ENCODE results near the gene RNF17. TPM values are rescaled to one million over a fixed set of nuclear protein-coding genes. Genes with fewer than 3 reads are reported as not detected.

Gene RNF17
- total and polyA plus RNA-seq, 2 of the 8 experiments (the other 6 are each of a cell fraction or from before 2014, with no cell fraction given) = not detected

DNA sequence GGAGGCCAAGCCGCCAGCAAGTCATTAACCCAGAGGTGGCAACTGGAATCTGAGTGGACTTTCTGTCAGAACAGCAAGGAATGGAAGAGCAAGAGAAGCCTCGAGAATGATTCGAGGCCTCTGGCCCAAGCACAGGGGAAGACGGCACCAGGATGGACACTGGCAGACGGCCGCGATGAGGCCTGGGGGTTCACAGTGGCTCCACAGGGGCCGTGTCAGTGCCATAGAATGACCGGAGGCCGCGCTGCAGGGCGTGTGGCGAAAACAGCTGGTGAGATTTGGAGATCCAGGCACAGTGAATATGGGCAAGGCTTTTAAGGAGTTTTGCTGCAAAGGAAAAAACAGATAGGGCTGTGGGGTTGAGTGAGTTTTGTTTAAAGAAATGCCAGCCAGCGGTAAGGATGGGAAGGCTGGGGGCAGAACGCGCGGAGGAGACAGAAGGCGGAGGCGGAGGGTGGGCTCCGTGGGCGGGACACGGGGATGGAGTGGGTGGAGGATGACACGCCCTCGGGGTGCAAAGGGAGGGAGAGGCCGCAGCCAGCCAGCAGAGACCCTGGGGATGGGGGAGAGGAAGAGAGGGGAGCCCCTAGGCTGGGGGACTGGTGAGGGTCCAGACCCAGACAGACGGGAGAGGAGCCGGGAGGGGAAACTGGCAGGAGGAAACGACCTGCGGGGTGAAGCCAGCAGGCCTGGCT, 130.5 kb downstream of the RNF17 start:
- peaks cover 0 to 40% (median 20%) of the 10 kb centered on the region in 4 experiments; a peak in 6 of 8 replicates for H3K36me3 ChIP-seq (ENCODE audit: control insufficient read depth in 2 of 4, insufficient read depth in 4 of 4, low read length in 3 of 4)
- TF ChIP-seq ZNF274 (IDR thresholded peaks at IDR 0.05; ENCODE audit: borderline replicate concordance, extremely low read depth, low read length) (no peak), KDM5A (IDR thresholded peaks at IDR 0.05; ENCODE audit: low read length) (no peak), EGR1 (IDR thresholded peaks at IDR 0.05; ENCODE audit: borderline replicate concordance, low read depth, low read length) (no peak), ASH2L (IDR thresholded peaks at IDR 0.05; ENCODE audit: low read length) (no peak), CTBP2 (IDR thresholded peaks at IDR 0.05; ENCODE audit: borderline replicate concordance, insufficient read depth, insufficient read length, low read length) (no peak), CBX5 (IDR thresholded peaks at IDR 0.05; ENCODE audit: low read depth, low read length) (no peak), SP1 (IDR thresholded peaks at IDR 0.05; ENCODE audit: low read depth, low read length) (no peak), MAFK (IDR thresholded peaks at IDR 0.05; ENCODE audit: low read depth, low read length) (no peak), RXRA (IDR thresholded peaks at IDR 0.05; ENCODE audit: insufficient read depth, low read depth, low read length) (no peak), SIX5 (IDR thresholded peaks at IDR 0.05; ENCODE audit: low read depth, low read length) (no peak)
- TF ChIP-seq, protein P1, sequence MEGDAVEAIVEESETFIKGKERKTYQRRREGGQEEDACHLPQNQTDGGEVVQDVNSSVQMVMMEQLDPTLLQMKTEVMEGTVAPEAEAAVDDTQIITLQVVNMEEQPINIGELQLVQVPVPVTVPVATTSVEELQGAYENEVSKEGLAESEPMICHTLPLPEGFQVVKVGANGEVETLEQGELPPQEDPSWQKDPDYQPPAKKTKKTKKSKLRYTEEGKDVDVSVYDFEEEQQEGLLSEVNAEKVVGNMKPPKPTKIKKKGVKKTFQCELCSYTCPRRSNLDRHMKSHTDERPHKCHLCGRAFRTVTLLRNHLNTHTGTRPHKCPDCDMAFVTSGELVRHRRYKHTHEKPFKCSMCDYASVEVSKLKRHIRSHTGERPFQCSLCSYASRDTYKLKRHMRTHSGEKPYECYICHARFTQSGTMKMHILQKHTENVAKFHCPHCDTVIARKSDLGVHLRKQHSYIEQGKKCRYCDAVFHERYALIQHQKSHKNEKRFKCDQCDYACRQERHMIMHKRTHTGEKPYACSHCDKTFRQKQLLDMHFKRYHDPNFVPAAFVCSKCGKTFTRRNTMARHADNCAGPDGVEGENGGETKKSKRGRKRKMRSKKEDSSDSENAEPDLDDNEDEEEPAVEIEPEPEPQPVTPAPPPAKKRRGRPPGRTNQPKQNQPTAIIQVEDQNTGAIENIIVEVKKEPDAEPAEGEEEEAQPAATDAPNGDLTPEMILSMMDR (IDR thresholded peaks at IDR 0.05; ENCODE audit: control extremely low read depth in 1 of 3, insufficient read depth in 1 of 3, low read depth in 1 of 3, low read length in 3 of 3) = no peak

More for the DNA sequence above, 130.5 kb downstream of the RNF17 start:
- Histone ChIP-seq H3K27ac (ENCODE audit: low read depth, low read length) (no peak overlapping the region), H3K9ac (replicated peaks in 1 of 4; ENCODE audit: extremely low read depth in 1 of 4, low read depth in 3 of 4, low read length in 3 of 4) (no peak overlapping the region), H3K18ac (ENCODE audit: extremely low read depth, low read length) (no peak overlapping the region), H4K91ac (replicated peaks; ENCODE audit: insufficient read length, low read length) (no peak overlapping the region), H2AFZ (ENCODE audit: low read length) (no peak overlapping the region), H3K4me3 (ENCODE audit: extremely low read depth in 1 of 4, insufficient read depth in 2 of 4, low read depth in 3 of 4, low read length in 4 of 4) (no peak overlapping the region), H3K4me2 (ENCODE audit: insufficient read depth in 1 of 2, low read depth in 2 of 2, low read length in 2 of 2) (no peak overlapping the region), H3K79me1 (ENCODE audit: low read depth, low read length) (no peaks in the 10 kb centered on the region), H3K4ac (replicated peaks; ENCODE audit: insufficient read length, low read depth, low read length) (no peak overlapping the region), H2BK12ac (ENCODE audit: low read depth, low read length) (no peak overlapping the region), H2BK5ac (ENCODE audit: low read depth, low read length) (no peak overlapping the region; the same call in 1 of the 2 replicates), H3K4me1 (replicated peaks in 1 of 4; ENCODE audit: control insufficient read depth in 3 of 4, insufficient read depth in 4 of 4, low read length in 3 of 4) (no peaks in the 10 kb centered on the region; a peak in 1 of 7 replicates), H2BK15ac (ENCODE audit: low read length) (no peak overlapping the region), H4K8ac (ENCODE audit: extremely low read depth, insufficient read depth, low read length) (peak overlapping the region; percentile 85), H4K5ac (ENCODE audit: insufficient read length, low read depth, low read length) (no peak overlapping the region), H4K20me1 (replicated peaks in 1 of 2; ENCODE audit: control insufficient read depth in 1 of 2, insufficient read depth in 2 of 2, low read length in 2 of 2) (peaks cover 3 to 6% of the 10 kb centered on the region in 2 experiments), H3K14ac (ENCODE audit: insufficient read length) (no peak overlapping the region), H2AK5ac (ENCODE audit: low read depth, low read length) (no peak overlapping the region), H3K79me2 (ENCODE audit: control insufficient read depth in 1 of 2, insufficient read depth in 2 of 2, low read length in 2 of 2) (no peaks in the 10 kb centered on the region), H3K27me3 (replicated peaks in 1 of 4; ENCODE audit: control insufficient read depth in 3 of 4, extremely low read depth in 1 of 4, insufficient read depth in 3 of 4, low read length in 3 of 4) (no peaks in the 10 kb centered on the region), H3K56ac (replicated peaks; ENCODE audit: insufficient read length, low read depth, low read length) (no peak overlapping the region), H3K23me2 (ENCODE audit: low read depth, low read length) (no peaks in the 10 kb centered on the region), H2BK20ac (ENCODE audit: low read length) (no peak overlapping the region), H3K9me3 (ENCODE audit: insufficient read depth in 2 of 2, low read depth in 1 of 2, low read length in 1 of 2) (no peaks in the 10 kb centered on the region), H3K23ac (ENCODE audit: insufficient read length) (no peak overlapping the region), H2BK120ac (replicated peaks; ENCODE audit: low read depth, low read length) (no peak overlapping the region)
- DNase-seq (ENCODE audit: low read depth in 1 of 2, low spot score in 2 of 2) (no peak), FAIRE-seq (no peak)
- ChIA-PET POLR2A (ENCODE audit: partially characterized antibody) (interaction anchor here (0.8 kb wide), 1 partner anchor 17 kb away, joined by 3 read pairs; no protein-coding TSS in a partner anchor), CTCF (ENCODE audit: partially characterized antibody) (no interaction called here)
- 96% methylated on average over 16 of the region's 29 CpGs; no CpG with 5 or more reads in 1 of the 2 experiments for WGBS, 2 experiments (ENCODE audit: extremely low coverage in 1 of 2, insufficient coverage in 1 of 2, insufficient read length in 1 of 2, insufficient replicate concordance in 2 of 2, low coverage in 1 of 2, low lambda C conversion rate in 2 of 2, missing lambda C conversion rate in 1 of 2)
